Activated T-helper 17 cell treated with anti-CD3 and anti-CD28 coated beads, Interleukin-2, amount 50 U/mL, for 72 hours (primary cell): ENCODE measurements around the gene VSTM1. TPM values are rescaled to one million over a fixed set of nuclear protein-coding genes. Genes with fewer than 3 reads are reported as not detected.
"Not testable (repeated sequence)": the region's sequence is repeated elsewhere in the genome, so short reads cannot be mapped to it uniquely, and the experiment has no call there.

Experiments used
- ATAC-seq: fragments of 150-1000 bp; cut with Tn5 transposase; replicated peaks from 2 replicates; pipeline ENCODE4 v1.10.0; 2021; ENCODE audit warnings: mild to moderate bottlenecking, moderate library complexity
- H3K27ac Mint-ChIP-seq: one replicate; pipeline ENCODE4 v1.8.0; 2022; ENCODE audit warnings: mixed read lengths
- H3K27me3 Mint-ChIP-seq: one replicate; pipeline ENCODE4 v1.8.0; 2022; ENCODE audit warnings: mixed read lengths
- H3K36me3 Mint-ChIP-seq: one replicate; pipeline ENCODE4 v1.8.0; 2022; ENCODE audit warnings: low read depth, mild to moderate bottlenecking, mixed read lengths
- H3K4me1 Mint-ChIP-seq: one replicate; pipeline ENCODE4 v1.8.0; 2022; ENCODE audit warnings: mixed read lengths
- H3K4me3 Mint-ChIP-seq: one replicate; pipeline ENCODE4 v1.8.0; 2022; ENCODE audit warnings: mild to moderate bottlenecking, mixed read lengths
- H3K9me3 Mint-ChIP-seq: one replicate; pipeline ENCODE4 v1.8.0; 2022; ENCODE audit warnings: mixed read lengths
- total RNA-seq, 2 donors: library from RNA; stranded (reverse); gene quantifications; one replicate each; pipeline ENCODE4 v1.2.3, GENCODE V29; 2022

VSTM1 gene
- total RNA-seq, 2 donors from 2014 or later = not detected

- H3K9me3 Mint-ChIP-seq = no peaks in the 10 kb centered on the region
- no peak for ATAC-seq
- no peaks in the 10 kb centered on the region for H3K36me3 Mint-ChIP-seq
- no peak overlapping the region for H3K27ac Mint-ChIP-seq
- no peaks in the 10 kb centered on the region for H3K4me1 Mint-ChIP-seq
- H3K27me3 Mint-ChIP-seq = peaks cover 5% of the 10 kb centered on the region
- H3K4me3 Mint-ChIP-seq = peak overlapping the region; percentile 54
These were observed 31.6 kb upstream of the VSTM1 start for GRCh38 chr19:54095136-54095858.

GRCh38 chr19:54094426-54095000, 30.8 kb upstream of the VSTM1 start:
- no peak overlapping the region for H3K27ac Mint-ChIP-seq
- peak overlapping the region; percentile 13 for H3K4me3 Mint-ChIP-seq
- peaks cover 5% of the 10 kb centered on the region for H3K27me3 Mint-ChIP-seq

GRCh38 chr19:54084410-54084809, 20.7 kb upstream of the VSTM1 start:
- H3K27me3 Mint-ChIP-seq = peaks cover 3% of the 10 kb centered on the region
- no peak overlapping the region for H3K4me3 Mint-ChIP-seq
- no peaks in the 10 kb centered on the region for H3K9me3 Mint-ChIP-seq
- no peaks in the 10 kb centered on the region for H3K4me1 Mint-ChIP-seq
- no peaks in the 10 kb centered on the region for H3K36me3 Mint-ChIP-seq
- ATAC-seq = no peak
- no peak overlapping the region for H3K27ac Mint-ChIP-seq

More at GRCh38 chr19:54094426-54095000, 30.8 kb upstream of the VSTM1 start:
- Mint-ChIP-seq H3K36me3 (no peaks in the 10 kb centered on the region), H3K4me1 (no peaks in the 10 kb centered on the region), H3K9me3 (no peaks in the 10 kb centered on the region)
- no peak for ATAC-seq

GRCh38 chr19:54081032-54081431, 17.3 kb upstream of the VSTM1 start, which contains the start of gene TARM1:
TSS of gene TARM1 (minus strand) at chr19:54081365. CDS start at chr19:54081340, 25 bp downstream.
- H3K4me1 Mint-ChIP-seq = no peaks in the 10 kb centered on the region
- no peak within 1 kb of the TSS for H3K4me3 Mint-ChIP-seq
- ATAC-seq = no peak
- no peaks in the 10 kb centered on the region for H3K36me3 Mint-ChIP-seq
- no peak within 1 kb of the TSS for H3K27ac Mint-ChIP-seq
- peaks cover 2% of the 10 kb centered on the region for H3K27me3 Mint-ChIP-seq
- no peaks in the 10 kb centered on the region for H3K9me3 Mint-ChIP-seq

- Mint-ChIP-seq H3K4me1 (no peaks in the 10 kb centered on the region), H3K4me3 (no peak overlapping the region), H3K36me3 (no peaks in the 10 kb centered on the region), H3K27ac (no peak overlapping the region), H3K27me3 (peaks cover 5% of the 10 kb centered on the region), H3K9me3 (no peaks in the 10 kb centered on the region)
- ATAC-seq = no peak
These were observed 13.6 kb upstream of the VSTM1 start for GRCh38 chr19:54077334-54077733.

GRCh38 chr19:54074851-54075250, 11.2 kb upstream of the VSTM1 start:
- ATAC-seq = no peak
- no peaks in the 10 kb centered on the region for H3K36me3 Mint-ChIP-seq

GRCh38 chr19:54073829-54074228, 10.1 kb upstream of the VSTM1 start:
- no peak for ATAC-seq
- Mint-ChIP-seq H3K4me1 (no peaks in the 10 kb centered on the region), H3K36me3 (no peaks in the 10 kb centered on the region), H3K27ac (no peak overlapping the region), H3K4me3 (no peak overlapping the region), H3K9me3 (no peaks in the 10 kb centered on the region), H3K27me3 (peaks cover 17% of the 10 kb centered on the region)

More at GRCh38 chr19:54074851-54075250, 11.2 kb upstream of the VSTM1 start:
- H3K4me3 Mint-ChIP-seq = no peak overlapping the region
- H3K4me1 Mint-ChIP-seq = no peaks in the 10 kb centered on the region
- H3K27me3 Mint-ChIP-seq = peaks cover 9% of the 10 kb centered on the region
- no peak overlapping the region for H3K27ac Mint-ChIP-seq
- no peaks in the 10 kb centered on the region for H3K9me3 Mint-ChIP-seq

- H3K27me3 Mint-ChIP-seq = peaks cover 18% of the 10 kb centered on the region
- no peaks in the 10 kb centered on the region for H3K4me1 Mint-ChIP-seq
- no peak for ATAC-seq
- no peak overlapping the region for H3K27ac Mint-ChIP-seq
- no peak overlapping the region for H3K4me3 Mint-ChIP-seq
- H3K9me3 Mint-ChIP-seq = no peaks in the 10 kb centered on the region
- H3K36me3 Mint-ChIP-seq = no peaks in the 10 kb centered on the region
These were observed 5.8 kb upstream of the VSTM1 start for GRCh38 chr19:54069470-54069869.

GRCh38 chr19:54062643-54063042, 1.1 kb downstream of the VSTM1 start:
- H3K4me1 Mint-ChIP-seq = no peaks in the 10 kb centered on the region
- no peak overlapping the region for H3K27ac Mint-ChIP-seq
- no peak for ATAC-seq
- H3K9me3 Mint-ChIP-seq = no peaks in the 10 kb centered on the region
- peaks cover 14% of the 10 kb centered on the region for H3K27me3 Mint-ChIP-seq
- H3K36me3 Mint-ChIP-seq = no peaks in the 10 kb centered on the region
- H3K4me3 Mint-ChIP-seq = no peak overlapping the region

GRCh38 chr19:54047616-54048015, 16.1 kb downstream of the VSTM1 start:
- Mint-ChIP-seq H3K4me1 (no peaks in the 10 kb centered on the region), H3K36me3 (no peaks in the 10 kb centered on the region), H3K27ac (no peak overlapping the region), H3K27me3 (peaks cover 26% of the 10 kb centered on the region), H3K4me3 (no peak overlapping the region), H3K9me3 (no peaks in the 10 kb centered on the region)
- no peak for ATAC-seq

GRCh38 chr19:54045771-54046170, 17.9 kb downstream of the VSTM1 start:
- Mint-ChIP-seq H3K9me3 (no peaks in the 10 kb centered on the region), H3K4me1 (no peaks in the 10 kb centered on the region), H3K4me3 (no peak overlapping the region), H3K36me3 (no peaks in the 10 kb centered on the region), H3K27me3 (peaks cover 32% of the 10 kb centered on the region), H3K27ac (no peak overlapping the region)
- ATAC-seq = no peak

- H3K27ac Mint-ChIP-seq = no peak overlapping the region
- no peaks in the 10 kb centered on the region for H3K36me3 Mint-ChIP-seq
- no peaks in the 10 kb centered on the region for H3K9me3 Mint-ChIP-seq
- H3K27me3 Mint-ChIP-seq = peaks cover 28% of the 10 kb centered on the region
- no peaks in the 10 kb centered on the region for H3K4me1 Mint-ChIP-seq
- no peak overlapping the region for H3K4me3 Mint-ChIP-seq
- no peak for ATAC-seq
These were observed 20.7 kb downstream of the VSTM1 start for GRCh38 chr19:54042989-54043388.

- H3K4me3 Mint-ChIP-seq = no peak overlapping the region
- ATAC-seq = no peak
- no peaks in the 10 kb centered on the region for H3K4me1 Mint-ChIP-seq
- H3K27me3 Mint-ChIP-seq = peaks cover 34% of the 10 kb centered on the region
- H3K9me3 Mint-ChIP-seq = no peaks in the 10 kb centered on the region
- H3K27ac Mint-ChIP-seq = no peak overlapping the region
- H3K36me3 Mint-ChIP-seq = no peaks in the 10 kb centered on the region
These were observed 21.6 kb downstream of the VSTM1 start for GRCh38 chr19:54041969-54042606.

GRCh38 chr19:54040003-54040402, 23.7 kb downstream of the VSTM1 start:
- H3K9me3 Mint-ChIP-seq = no peaks in the 10 kb centered on the region
- H3K27ac Mint-ChIP-seq = no peak overlapping the region
- H3K27me3 Mint-ChIP-seq = peaks cover 24% of the 10 kb centered on the region
- no peak for ATAC-seq
- no peak overlapping the region for H3K4me3 Mint-ChIP-seq
- H3K4me1 Mint-ChIP-seq = no peaks in the 10 kb centered on the region
- no peaks in the 10 kb centered on the region for H3K36me3 Mint-ChIP-seq

- H3K36me3 Mint-ChIP-seq, H3K4me1 Mint-ChIP-seq: not testable (repeated sequence)
- peaks cover 19% of the 10 kb centered on the region for H3K27me3 Mint-ChIP-seq
These were observed 27.2 kb downstream of the VSTM1 start for GRCh38 chr19:54036542-54036941.

More at GRCh38 chr19:54036542-54036941, 27.2 kb downstream of the VSTM1 start:
- not testable (repeated sequence) for H3K4me3 Mint-ChIP-seq, H3K9me3 Mint-ChIP-seq, H3K27ac Mint-ChIP-seq, ATAC-seq
